HepG2 (cell line): ENCODE data around the gene C17orf75. TPM values are rescaled to one million over a fixed set of nuclear protein-coding genes. Genes with fewer than 3 reads are reported as not detected.

Experiments used
- BCL6 ChIP-seq: IDR thresholded peaks from 2 replicates; pipeline ENCODE4 v1.6.1; 2016; ENCODE audit warnings: missing genetic modification reagents, missing compliant biosample characterization
- CBX2 ChIP-seq, 2 experiments: fragments of 200-600 bp in 1 of 2; sonication (generic); formaldehyde crosslinking in 1 of 2; IDR thresholded peaks; 2 replicates each; pipeline versions ENCODE4 v1.7.0 to v1.8.1; 2018 to 2022; ENCODE audit warnings: low read depth in 2 of 2, low read length in 1 of 2, mild to moderate bottlenecking in 1 of 2, missing genetic modification reagents in 1 of 2
- ERF ChIP-seq: IDR thresholded peaks from 2 replicates; pipeline ENCODE4 v1.6.1; 2018; ENCODE audit warnings: missing biosample characterization, missing genetic modification reagents
- MED1 ChIP-seq: sonication (generic); formaldehyde crosslinking; IDR thresholded peaks from 2 replicates; pipeline ENCODE4 v1.4.0; 2020; ENCODE audit warnings: missing genetic modification reagents
- POLR2G ChIP-seq: fragments of 200-400 bp; formaldehyde crosslinking; IDR thresholded peaks from 2 replicates; pipeline ENCODE4 v1.6.1; 2018; ENCODE audit warnings: mild to moderate bottlenecking, low read depth, low read length, moderate library complexity
- RBM22 ChIP-seq: fragments of 200-400 bp; formaldehyde crosslinking; optimal IDR thresholded peaks from 2 replicates; pipeline ENCODE3; 2017; ENCODE audit warnings: mild to moderate bottlenecking, low read length, moderate library complexity
- ZMAT5 ChIP-seq: sonication (generic); formaldehyde crosslinking; IDR thresholded peaks from 2 replicates; pipeline ENCODE4 v1.5.0; 2020; ENCODE audit warnings: mild to moderate bottlenecking, low read depth, missing genetic modification reagents, borderline replicate concordance
- ZNF432 ChIP-seq: sonication (generic); formaldehyde crosslinking; IDR thresholded peaks from 2 replicates; pipeline ENCODE4 v1.5.0; 2020; ENCODE audit warnings: missing genetic modification reagents, mild to moderate bottlenecking, borderline replicate concordance
- ZNF557 ChIP-seq: sonication (generic); formaldehyde crosslinking; IDR thresholded peaks from 2 replicates; pipeline ENCODE4 v1.4.0; 2020; ENCODE audit warnings: missing genetic modification reagents
- ZNF7 ChIP-seq: IDR thresholded peaks from 2 replicates; pipeline ENCODE4 v1.6.1; 2016; ENCODE audit warnings: missing biosample characterization, missing genetic modification reagents
- polyA plus RNA-seq, 8 experiments: library from polyadenylated mRNA; depleted of rRNA in 3 of 8; stranded (reverse) in 7 of 8; unstranded in 1 of 8; fragments of >200 nt; fragmentation: Illumina TruSeq in 4 of 8; extraction: Trizol in 4 of 8; gene quantifications; 2 replicates each; pipeline versions ENCODE4 v1.2.1 to v1.2.3, GENCODE V29; 2011 to 2016; ENCODE audit warnings: low read depth in 4 of 8, missing spikeins in 1 of 8, mixed read lengths in 1 of 8; ENCODE audit not compliant: insufficient read depth in 1 of 8
- total RNA-seq, 5 experiments: library from RNA; depleted of rRNA; stranded (reverse); fragments of >200 nt; fragmentation: Illumina TruSeq; extraction: Trizol; gene quantifications; 2 replicates each; pipeline ENCODE4 v1.2.3, GENCODE V29; 2016; ENCODE audit warnings: low read depth in 1 of 5
- TF ChIP-seq, protein P1 (sequence below): sonication (generic); formaldehyde crosslinking; IDR thresholded peaks from 2 replicates; pipeline ENCODE4 v1.5.0; 2020; ENCODE audit warnings: mild to moderate bottlenecking, missing genetic modification reagents, borderline replicate concordance
- TF ChIP-seq, protein P2 (sequence below): sonication (generic); formaldehyde crosslinking; conservative IDR thresholded peaks from 2 replicates; pipeline ENCODE4 v1.8.1; 2023; ENCODE audit warnings: missing genetic modification reagents
- TF ChIP-seq, protein P3 (sequence below): sonication (generic); formaldehyde crosslinking; IDR thresholded peaks from 2 replicates; pipeline ENCODE4 v1.8.0; 2022; ENCODE audit warnings: mild to moderate bottlenecking, missing genetic modification reagents, moderate library complexity
- TF ChIP-seq, protein P4 (sequence below): fragments of 450-650 bp; IDR thresholded peaks from 2 replicates; pipeline ENCODE4 v1.6.1; 2017; ENCODE audit warnings: mild to moderate bottlenecking

C17orf75 gene
- total and polyA plus RNA-seq, 2 of the 13 experiments (the other 11 are each of a cell fraction or from before 2014, with no cell fraction given) = 16.2 to 33.0 TPM

GRCh38 chr17:32341857-32342602, at the start of gene C17orf75 (continued):
- TF ChIP-seq ZMAT5 (CRISPR knock-in tag) (no peak), ZNF7 (CRISPR knock-in tag) (0 out of 2 replicates have a peak, but pooled peaks have one; percentile 29), RBM22 (peak; percentile 79), BCL6 (peak; percentile 71), ZNF557 (CRISPR knock-in tag) (no peak), POLR2G (peak; percentile 83), CBX2 (IDR thresholded peaks at IDR 0.05; ENCODE audit: low read depth, low read length) (no peak), CBX2 (CRISPR knock-in tag; IDR thresholded peaks at IDR 0.05; ENCODE audit: low read depth) (no peak), MED1 (peak; percentile 83), ERF (CRISPR knock-in tag) (peak; percentile 87; the same call in 1 of the 2 replicates), ZNF432 (no peak)
- TF ChIP-seq, protein P1, sequence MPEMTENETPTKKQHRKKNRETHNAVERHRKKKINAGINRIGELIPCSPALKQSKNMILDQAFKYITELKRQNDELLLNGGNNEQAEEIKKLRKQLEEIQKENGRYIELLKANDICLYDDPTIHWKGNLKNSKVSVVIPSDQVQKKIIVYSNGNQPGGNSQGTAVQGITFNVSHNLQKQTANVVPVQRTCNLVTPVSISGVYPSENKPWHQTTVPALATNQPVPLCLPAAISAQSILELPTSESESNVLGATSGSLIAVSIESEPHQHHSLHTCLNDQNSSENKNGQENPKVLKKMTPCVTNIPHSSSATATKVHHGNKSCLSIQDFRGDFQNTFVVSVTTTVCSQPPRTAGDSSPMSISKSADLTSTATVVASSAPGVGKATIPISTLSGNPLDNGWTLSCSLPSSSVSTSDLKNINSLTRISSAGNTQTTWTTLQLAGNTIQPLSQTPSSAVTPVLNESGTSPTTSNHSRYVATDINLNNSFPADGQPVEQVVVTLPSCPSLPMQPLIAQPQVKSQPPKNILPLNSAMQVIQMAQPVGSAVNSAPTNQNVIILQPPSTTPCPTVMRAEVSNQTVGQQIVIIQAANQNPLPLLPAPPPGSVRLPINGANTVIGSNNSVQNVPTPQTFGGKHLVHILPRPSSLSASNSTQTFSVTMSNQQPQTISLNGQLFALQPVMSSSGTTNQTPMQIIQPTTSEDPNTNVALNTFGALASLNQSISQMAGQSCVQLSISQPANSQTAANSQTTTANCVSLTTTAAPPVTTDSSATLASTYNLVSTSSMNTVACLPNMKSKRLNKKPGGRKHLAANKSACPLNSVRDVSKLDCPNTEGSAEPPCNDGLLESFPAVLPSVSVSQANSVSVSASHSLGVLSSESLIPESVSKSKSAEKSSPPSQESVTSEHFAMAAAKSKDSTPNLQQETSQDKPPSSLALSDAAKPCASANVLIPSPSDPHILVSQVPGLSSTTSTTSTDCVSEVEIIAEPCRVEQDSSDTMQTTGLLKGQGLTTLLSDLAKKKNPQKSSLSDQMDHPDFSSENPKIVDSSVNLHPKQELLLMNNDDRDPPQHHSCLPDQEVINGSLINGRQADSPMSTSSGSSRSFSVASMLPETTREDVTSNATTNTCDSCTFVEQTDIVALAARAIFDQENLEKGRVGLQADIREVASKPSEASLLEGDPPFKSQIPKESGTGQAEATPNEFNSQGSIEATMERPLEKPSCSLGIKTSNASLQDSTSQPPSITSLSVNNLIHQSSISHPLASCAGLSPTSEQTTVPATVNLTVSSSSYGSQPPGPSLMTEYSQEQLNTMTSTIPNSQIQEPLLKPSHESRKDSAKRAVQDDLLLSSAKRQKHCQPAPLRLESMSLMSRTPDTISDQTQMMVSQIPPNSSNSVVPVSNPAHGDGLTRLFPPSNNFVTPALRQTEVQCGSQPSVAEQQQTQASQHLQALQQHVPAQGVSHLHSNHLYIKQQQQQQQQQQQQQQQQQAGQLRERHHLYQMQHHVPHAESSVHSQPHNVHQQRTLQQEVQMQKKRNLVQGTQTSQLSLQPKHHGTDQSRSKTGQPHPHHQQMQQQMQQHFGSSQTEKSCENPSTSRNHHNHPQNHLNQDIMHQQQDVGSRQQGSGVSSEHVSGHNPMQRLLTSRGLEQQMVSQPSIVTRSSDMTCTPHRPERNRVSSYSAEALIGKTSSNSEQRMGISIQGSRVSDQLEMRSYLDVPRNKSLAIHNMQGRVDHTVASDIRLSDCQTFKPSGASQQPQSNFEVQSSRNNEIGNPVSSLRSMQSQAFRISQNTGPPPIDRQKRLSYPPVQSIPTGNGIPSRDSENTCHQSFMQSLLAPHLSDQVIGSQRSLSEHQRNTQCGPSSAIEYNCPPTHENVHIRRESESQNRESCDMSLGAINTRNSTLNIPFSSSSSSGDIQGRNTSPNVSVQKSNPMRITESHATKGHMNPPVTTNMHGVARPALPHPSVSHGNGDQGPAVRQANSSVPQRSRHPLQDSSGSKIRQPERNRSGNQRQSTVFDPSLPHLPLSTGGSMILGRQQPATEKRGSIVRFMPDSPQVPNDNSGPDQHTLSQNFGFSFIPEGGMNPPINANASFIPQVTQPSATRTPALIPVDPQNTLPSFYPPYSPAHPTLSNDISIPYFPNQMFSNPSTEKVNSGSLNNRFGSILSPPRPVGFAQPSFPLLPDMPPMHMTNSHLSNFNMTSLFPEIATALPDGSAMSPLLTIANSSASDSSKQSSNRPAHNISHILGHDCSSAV (CRISPR knock-in tag) = no peak
- TF ChIP-seq, protein P2, sequence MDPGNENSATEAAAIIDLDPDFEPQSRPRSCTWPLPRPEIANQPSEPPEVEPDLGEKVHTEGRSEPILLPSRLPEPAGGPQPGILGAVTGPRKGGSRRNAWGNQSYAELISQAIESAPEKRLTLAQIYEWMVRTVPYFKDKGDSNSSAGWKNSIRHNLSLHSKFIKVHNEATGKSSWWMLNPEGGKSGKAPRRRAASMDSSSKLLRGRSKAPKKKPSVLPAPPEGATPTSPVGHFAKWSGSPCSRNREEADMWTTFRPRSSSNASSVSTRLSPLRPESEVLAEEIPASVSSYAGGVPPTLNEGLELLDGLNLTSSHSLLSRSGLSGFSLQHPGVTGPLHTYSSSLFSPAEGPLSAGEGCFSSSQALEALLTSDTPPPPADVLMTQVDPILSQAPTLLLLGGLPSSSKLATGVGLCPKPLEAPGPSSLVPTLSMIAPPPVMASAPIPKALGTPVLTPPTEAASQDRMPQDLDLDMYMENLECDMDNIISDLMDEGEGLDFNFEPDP (CRISPR knock-in tag) = no peak
- TF ChIP-seq, protein P3, sequence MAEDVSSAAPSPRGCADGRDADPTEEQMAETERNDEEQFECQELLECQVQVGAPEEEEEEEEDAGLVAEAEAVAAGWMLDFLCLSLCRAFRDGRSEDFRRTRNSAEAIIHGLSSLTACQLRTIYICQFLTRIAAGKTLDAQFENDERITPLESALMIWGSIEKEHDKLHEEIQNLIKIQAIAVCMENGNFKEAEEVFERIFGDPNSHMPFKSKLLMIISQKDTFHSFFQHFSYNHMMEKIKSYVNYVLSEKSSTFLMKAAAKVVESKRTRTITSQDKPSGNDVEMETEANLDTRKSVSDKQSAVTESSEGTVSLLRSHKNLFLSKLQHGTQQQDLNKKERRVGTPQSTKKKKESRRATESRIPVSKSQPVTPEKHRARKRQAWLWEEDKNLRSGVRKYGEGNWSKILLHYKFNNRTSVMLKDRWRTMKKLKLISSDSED = 0 out of 2 replicates have a peak, but pooled peaks have one; percentile 62
- TF ChIP-seq, protein P4, sequence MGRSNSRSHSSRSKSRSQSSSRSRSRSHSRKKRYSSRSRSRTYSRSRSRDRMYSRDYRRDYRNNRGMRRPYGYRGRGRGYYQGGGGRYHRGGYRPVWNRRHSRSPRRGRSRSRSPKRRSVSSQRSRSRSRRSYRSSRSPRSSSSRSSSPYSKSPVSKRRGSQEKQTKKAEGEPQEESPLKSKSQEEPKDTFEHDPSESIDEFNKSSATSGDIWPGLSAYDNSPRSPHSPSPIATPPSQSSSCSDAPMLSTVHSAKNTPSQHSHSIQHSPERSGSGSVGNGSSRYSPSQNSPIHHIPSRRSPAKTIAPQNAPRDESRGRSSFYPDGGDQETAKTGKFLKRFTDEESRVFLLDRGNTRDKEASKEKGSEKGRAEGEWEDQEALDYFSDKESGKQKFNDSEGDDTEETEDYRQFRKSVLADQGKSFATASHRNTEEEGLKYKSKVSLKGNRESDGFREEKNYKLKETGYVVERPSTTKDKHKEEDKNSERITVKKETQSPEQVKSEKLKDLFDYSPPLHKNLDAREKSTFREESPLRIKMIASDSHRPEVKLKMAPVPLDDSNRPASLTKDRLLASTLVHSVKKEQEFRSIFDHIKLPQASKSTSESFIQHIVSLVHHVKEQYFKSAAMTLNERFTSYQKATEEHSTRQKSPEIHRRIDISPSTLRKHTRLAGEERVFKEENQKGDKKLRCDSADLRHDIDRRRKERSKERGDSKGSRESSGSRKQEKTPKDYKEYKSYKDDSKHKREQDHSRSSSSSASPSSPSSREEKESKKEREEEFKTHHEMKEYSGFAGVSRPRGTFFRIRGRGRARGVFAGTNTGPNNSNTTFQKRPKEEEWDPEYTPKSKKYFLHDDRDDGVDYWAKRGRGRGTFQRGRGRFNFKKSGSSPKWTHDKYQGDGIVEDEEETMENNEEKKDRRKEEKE = no peak
